ENCODE measurements around the gene KCNE3. TPM values are rescaled to one million over a fixed set of nuclear protein-coding genes. Genes with fewer than 3 reads are reported as not detected.

The KCNE3 gene, protein sequence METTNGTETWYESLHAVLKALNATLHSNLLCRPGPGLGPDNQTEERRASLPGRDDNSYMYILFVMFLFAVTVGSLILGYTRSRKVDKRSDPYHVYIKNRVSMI
- polyA plus RNA-seq (2012; ENCODE audit: low read depth, missing spikeins) = not detected

GRCh38 chr11:74466916-74467885 lies at the start of gene KCNE3:
TSS of gene KCNE3 (minus strand) at chr11:74467549. CDS start at chr11:74457563, 9,986 bp downstream.
- DNase-seq (ENCODE audit: insufficient read length, low spot score) (no peak), FAIRE-seq (no peak)
- TF ChIP-seq SPI1 (IDR thresholded peaks at IDR 0.05; ENCODE audit: low read depth, low read length) (no peak), TAF1 (IDR thresholded peaks at IDR 0.05; ENCODE audit: low read depth, low read length) (no peak), PAX5 (IDR thresholded peaks at IDR 0.05; ENCODE audit: insufficient read depth, low read length, severe bottlenecking) (no peak), POLR2AphosphoS5 (IDR thresholded peaks at IDR 0.05; ENCODE audit: low read depth, low read length) (no peak), POU2F2 (IDR thresholded peaks at IDR 0.05; ENCODE audit: low read depth, low read length) (no peak), POLR2A (IDR thresholded peaks at IDR 0.05; ENCODE audit: low read depth, low read length) (no peak)

- DNase-seq (ENCODE audit: insufficient read length, low spot score) (no peak), FAIRE-seq (no peak)
- no peak for TF ChIP-seq POLR2AphosphoS5 (IDR thresholded peaks at IDR 0.05; ENCODE audit: low read depth, low read length)
- no peak for TF ChIP-seq TAF1 (IDR thresholded peaks at IDR 0.05; ENCODE audit: low read depth, low read length)
- TF ChIP-seq POU2F2 (IDR thresholded peaks at IDR 0.05; ENCODE audit: low read depth, low read length) = no peak
- no peak for TF ChIP-seq SPI1 (IDR thresholded peaks at IDR 0.05; ENCODE audit: low read depth, low read length)
- no peak for TF ChIP-seq POLR2A (IDR thresholded peaks at IDR 0.05; ENCODE audit: low read depth, low read length)
- no peak for TF ChIP-seq PAX5 (IDR thresholded peaks at IDR 0.05; ENCODE audit: insufficient read depth, low read length, severe bottlenecking)
These were observed 40.2 kb upstream of the KCNE3 start for GRCh38 chr11:74507582-74507981.

DNA sequence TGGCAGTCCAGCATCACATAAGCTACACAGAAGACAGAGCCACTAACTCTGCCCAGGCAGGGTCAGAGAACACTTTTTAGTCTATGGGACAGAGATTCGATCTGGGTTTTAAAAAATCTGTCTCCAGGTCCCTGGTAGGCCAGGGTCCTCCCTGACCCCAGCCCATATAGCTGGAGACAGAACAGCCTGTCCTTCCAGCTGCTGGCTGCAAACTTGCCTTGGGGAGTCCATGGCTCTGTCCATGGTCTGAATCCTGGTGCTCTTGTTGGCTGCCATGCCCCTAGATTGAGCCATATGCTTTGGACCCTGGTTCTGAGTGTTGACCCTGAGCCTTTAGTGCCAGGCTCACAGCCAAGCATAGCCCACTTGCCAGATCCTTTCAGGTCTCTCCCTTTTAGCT lies 39.5 kb upstream of the KCNE3 start:
- FAIRE-seq (no peak), DNase-seq (ENCODE audit: insufficient read length, low spot score) (no peak)
- TF ChIP-seq POLR2AphosphoS5 (IDR thresholded peaks at IDR 0.05; ENCODE audit: low read depth, low read length) (no peak), TAF1 (IDR thresholded peaks at IDR 0.05; ENCODE audit: low read depth, low read length) (no peak), PAX5 (IDR thresholded peaks at IDR 0.05; ENCODE audit: insufficient read depth, low read length, severe bottlenecking) (no peak), POLR2A (IDR thresholded peaks at IDR 0.05; ENCODE audit: low read depth, low read length) (no peak), POU2F2 (IDR thresholded peaks at IDR 0.05; ENCODE audit: low read depth, low read length) (no peak), SPI1 (IDR thresholded peaks at IDR 0.05; ENCODE audit: low read depth, low read length) (no peak)

DNA sequence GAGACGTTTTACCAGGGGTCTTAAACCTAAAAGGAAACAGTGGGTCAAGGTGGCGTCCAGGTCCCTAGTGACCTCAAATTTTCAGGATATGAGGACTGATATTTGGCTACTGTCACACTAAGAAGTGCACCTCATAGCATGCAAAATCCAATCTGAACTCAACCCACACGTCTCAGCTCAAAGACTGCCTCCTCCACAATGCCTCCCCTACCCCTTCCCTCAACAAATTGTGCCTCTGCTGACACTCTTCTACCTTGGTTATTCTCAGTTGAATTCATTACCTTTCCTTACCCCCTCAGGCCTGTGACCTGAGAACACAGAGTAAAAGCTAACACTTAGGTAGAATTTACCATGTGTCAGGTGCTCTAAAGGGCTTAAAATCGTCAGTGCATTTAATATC lies 38.6 kb upstream of the KCNE3 start:
- DNase-seq (ENCODE audit: insufficient read length, low spot score) = no peak
- no peak for FAIRE-seq
- TF ChIP-seq TAF1 (IDR thresholded peaks at IDR 0.05; ENCODE audit: low read depth, low read length) (no peak), SPI1 (IDR thresholded peaks at IDR 0.05; ENCODE audit: low read depth, low read length) (no peak)

- DNase-seq (ENCODE audit: insufficient read length, low spot score) (no peak), FAIRE-seq (no peak)
- no peak for TF ChIP-seq POU2F2 (IDR thresholded peaks at IDR 0.05; ENCODE audit: low read depth, low read length)
- no peak for TF ChIP-seq SPI1 (IDR thresholded peaks at IDR 0.05; ENCODE audit: low read depth, low read length)
These were observed 36.8 kb upstream of the KCNE3 start for GRCh38 chr11:74504100-74504691.

DNA sequence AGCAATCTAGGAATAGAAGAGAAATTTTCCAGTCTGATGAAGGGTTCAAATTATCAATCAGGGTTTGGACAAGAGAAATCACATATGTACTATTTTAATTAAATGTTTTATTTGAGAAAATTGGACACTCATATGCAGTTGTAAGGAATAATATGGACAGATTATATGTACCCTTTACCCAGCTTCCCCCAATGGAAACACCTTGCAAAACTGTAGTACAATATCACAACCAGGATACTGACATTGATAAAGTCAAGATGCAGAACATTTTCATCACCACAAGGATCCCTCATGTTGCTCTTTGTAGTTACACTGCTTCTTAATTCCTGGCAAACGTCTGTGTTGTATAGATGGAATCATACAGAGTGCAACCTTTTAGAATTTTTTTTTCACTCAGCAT lies 27.6 kb upstream of the KCNE3 start:
- TF ChIP-seq POLR2AphosphoS5 (IDR thresholded peaks at IDR 0.05; ENCODE audit: low read depth, low read length) = no peak
- no peak for TF ChIP-seq POLR2A (IDR thresholded peaks at IDR 0.05; ENCODE audit: low read depth, low read length)
- no peak for TF ChIP-seq PAX5 (IDR thresholded peaks at IDR 0.05; ENCODE audit: insufficient read depth, low read length, severe bottlenecking)
- DNase-seq (ENCODE audit: insufficient read length, low spot score) (no peak), FAIRE-seq (no peak)

DNA sequence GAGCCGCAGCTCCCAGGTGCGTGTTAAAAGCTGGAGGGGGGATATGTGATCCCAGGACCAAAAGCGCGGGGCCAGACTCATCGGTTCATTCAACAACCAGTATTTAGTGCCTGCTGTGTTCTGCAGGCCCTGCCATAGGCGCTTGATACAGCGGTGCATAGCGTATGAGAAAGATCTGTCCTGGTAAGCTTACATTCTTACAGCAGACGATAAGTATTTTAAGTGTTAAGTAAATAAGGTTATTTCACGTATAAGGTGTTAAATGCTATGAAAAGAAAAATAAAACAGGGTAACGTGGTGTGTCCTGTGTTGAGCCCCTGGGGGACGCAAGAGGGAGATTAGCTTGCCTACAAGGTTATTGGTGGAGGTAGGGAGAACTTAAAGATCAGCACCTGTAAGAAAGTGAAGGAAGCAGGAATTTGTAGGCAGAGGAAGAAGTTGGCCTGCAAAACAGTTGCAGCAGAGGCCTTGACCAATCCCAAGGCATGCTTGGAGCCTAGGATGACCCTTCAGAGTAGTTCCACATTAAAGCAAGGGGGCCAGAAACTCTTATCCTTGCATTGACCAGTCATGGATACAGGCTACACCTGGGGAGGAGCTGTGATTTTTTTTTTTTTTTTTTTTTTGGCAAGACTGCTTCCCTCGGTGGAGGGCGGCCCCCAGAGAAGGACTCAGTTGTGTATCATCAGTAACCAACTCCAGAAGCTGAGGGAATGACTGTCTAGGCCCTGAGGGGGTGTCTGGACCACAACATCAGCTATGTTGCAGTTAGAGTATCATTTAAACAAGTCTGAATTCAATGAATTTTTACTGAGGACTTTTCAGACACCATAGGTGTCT lies 26.7 kb upstream of the KCNE3 start:
- FAIRE-seq (no peak), DNase-seq (ENCODE audit: insufficient read length, low spot score) (no peak)
- TF ChIP-seq POLR2A (IDR thresholded peaks at IDR 0.05; ENCODE audit: low read depth, low read length) (no peak), SPI1 (IDR thresholded peaks at IDR 0.05; ENCODE audit: low read depth, low read length) (no peak), TAF1 (IDR thresholded peaks at IDR 0.05; ENCODE audit: low read depth, low read length) (no peak)

GRCh38 chr11:74492974-74493790 lies 25.8 kb upstream of the KCNE3 start, which contains the start of gene LIPT2:
TSS of gene LIPT2 (minus strand) at chr11:74493724. CDS start at chr11:74493703, 21 bp downstream.
- FAIRE-seq = peak; percentile 98
- DNase-seq (ENCODE audit: insufficient read length, low spot score) = peak; percentile 83
- no peak; the same call in 1 of the 2 replicates for TF ChIP-seq TAF1 (IDR thresholded peaks at IDR 0.05; ENCODE audit: low read depth, low read length)
- peak; percentile 88 for TF ChIP-seq POLR2AphosphoS5 (IDR thresholded peaks at IDR 0.05; ENCODE audit: low read depth, low read length)
- peak; percentile 83 for TF ChIP-seq POLR2A (IDR thresholded peaks at IDR 0.05; ENCODE audit: low read depth, low read length)
- TF ChIP-seq POU2F2 (IDR thresholded peaks at IDR 0.05; ENCODE audit: low read depth, low read length) = peak; percentile 21; the same call in 1 of the 2 replicates
- peak; percentile 4 for TF ChIP-seq PAX5 (IDR thresholded peaks at IDR 0.05; ENCODE audit: insufficient read depth, low read length, severe bottlenecking)
- no peak for TF ChIP-seq SPI1 (IDR thresholded peaks at IDR 0.05; ENCODE audit: low read depth, low read length)

All from GM12891 (cell line).